HG03097 (cell line): ENCODE measurements around the gene KCNH2.
A peak's percentile ranks its signal among the peaks of the same experiment; 100 is the strongest.
"Not testable (repeated sequence)": the region's sequence is repeated elsewhere in the genome, so short reads cannot be mapped to it uniquely, and the experiment has no call there.

Experiments
- ATAC-seq: cut with Tn5 transposase; IDR thresholded peaks from one replicate; pipeline ENCODE4 v1.9.1; 2021; ENCODE audit not compliant: unreplicated experiment, low FRiP score

The KCNH2 gene

GRCh38 chr7:150911590-150912267, 66.4 kb downstream of the KCNH2 start:
- ATAC-seq: no peak

GRCh38 chr7:150910996-150911422, 67.1 kb downstream of the KCNH2 start:
- ATAC-seq: no peak

- not testable (repeated sequence) for ATAC-seq
Measured at GRCh38 chr7:150910305-150910995, 67.7 kb downstream of the KCNH2 start.

- ATAC-seq: no peak
Measured at GRCh38 chr7:150909200-150909995, 68.7 kb downstream of the KCNH2 start.

- ATAC-seq: no peak
Measured at GRCh38 chr7:150908173-150908572, 69.9 kb downstream of the KCNH2 start.

GRCh38 chr7:150904011-150904909, 73.9 kb downstream of the KCNH2 start:
- ATAC-seq: no peak

- ATAC-seq: no peak
Measured at GRCh38 chr7:150903606-150904005, 74.5 kb downstream of the KCNH2 start.

- no peak for ATAC-seq
Measured at GRCh38 chr7:150902078-150903033, 75.8 kb downstream of the KCNH2 start.

GRCh38 chr7:150901160-150902035, 76.7 kb downstream of the KCNH2 start:
- no peak for ATAC-seq

GRCh38 chr7:150900675-150901074, 77.4 kb downstream of the KCNH2 start:
- ATAC-seq: no peak

GRCh38 chr7:150898475-150899011, 79.6 kb downstream of the KCNH2 start:
- peak; percentile 70 for ATAC-seq

- no peak for ATAC-seq
Measured at GRCh38 chr7:150897502-150898474, 80.3 kb downstream of the KCNH2 start.

- no peak for ATAC-seq
Measured at GRCh38 chr7:150896562-150897209, 81.4 kb downstream of the KCNH2 start.

- ATAC-seq: no peak
Measured at GRCh38 chr7:150895809-150896208, 82.3 kb downstream of the KCNH2 start.
